GM19035 (cell line): ENCODE data around the gene SLC16A3.

ENCODE experiments used
- ATAC-seq: cut with Tn5 transposase; IDR thresholded peaks from one replicate; pipeline ENCODE4 v1.9.1; 2021; ENCODE audit not compliant: unreplicated experiment

The SLC16A3 gene

GRCh38 chr17:82235056-82235774 is 6.4 kb downstream of the SLC16A3 start:
- ATAC-seq = no peak

GRCh38 chr17:82235775-82236141 is 6.9 kb downstream of the SLC16A3 start:
- ATAC-seq = no peak

DNA sequence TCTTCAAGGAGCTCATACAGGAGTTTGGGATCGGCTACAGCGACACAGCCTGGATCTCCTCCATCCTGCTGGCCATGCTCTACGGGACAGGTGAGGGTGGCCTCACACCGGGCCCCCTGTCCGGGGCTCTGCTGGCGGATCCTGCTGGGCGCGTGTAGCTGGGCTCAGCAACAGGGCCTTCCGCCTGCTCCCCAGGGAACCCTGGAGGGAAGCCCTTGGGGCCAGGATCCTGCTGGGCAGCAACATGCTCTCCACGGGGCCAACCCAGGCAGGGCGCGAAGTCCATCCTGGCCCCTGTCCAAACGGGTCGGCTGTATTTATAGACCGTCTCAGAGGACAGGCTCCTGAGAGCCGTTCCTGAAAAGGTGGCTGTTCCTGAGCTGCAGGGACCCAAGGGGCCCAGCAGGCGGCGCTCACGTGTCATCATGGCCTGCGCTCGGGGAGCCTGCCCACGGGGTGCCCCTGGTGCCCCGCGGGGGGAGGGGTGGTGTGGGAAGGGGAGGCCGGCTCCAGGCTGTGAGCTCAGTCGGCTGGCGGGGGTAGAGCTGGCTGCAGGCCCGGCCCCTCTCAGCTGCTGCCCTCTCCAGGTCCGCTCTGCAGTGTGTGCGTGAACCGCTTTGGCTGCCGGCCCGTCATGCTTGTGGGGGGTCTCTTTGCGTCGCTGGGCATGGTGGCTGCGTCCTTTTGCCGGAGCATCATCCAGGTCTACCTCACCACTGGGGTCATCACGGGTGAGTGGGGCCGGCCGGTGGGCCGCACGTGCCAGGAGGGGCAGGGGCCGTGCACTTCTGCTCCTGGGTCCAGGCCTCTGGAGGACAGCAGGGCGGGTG is 7.5 kb downstream of the SLC16A3 start:
- no peak for ATAC-seq

DNA sequence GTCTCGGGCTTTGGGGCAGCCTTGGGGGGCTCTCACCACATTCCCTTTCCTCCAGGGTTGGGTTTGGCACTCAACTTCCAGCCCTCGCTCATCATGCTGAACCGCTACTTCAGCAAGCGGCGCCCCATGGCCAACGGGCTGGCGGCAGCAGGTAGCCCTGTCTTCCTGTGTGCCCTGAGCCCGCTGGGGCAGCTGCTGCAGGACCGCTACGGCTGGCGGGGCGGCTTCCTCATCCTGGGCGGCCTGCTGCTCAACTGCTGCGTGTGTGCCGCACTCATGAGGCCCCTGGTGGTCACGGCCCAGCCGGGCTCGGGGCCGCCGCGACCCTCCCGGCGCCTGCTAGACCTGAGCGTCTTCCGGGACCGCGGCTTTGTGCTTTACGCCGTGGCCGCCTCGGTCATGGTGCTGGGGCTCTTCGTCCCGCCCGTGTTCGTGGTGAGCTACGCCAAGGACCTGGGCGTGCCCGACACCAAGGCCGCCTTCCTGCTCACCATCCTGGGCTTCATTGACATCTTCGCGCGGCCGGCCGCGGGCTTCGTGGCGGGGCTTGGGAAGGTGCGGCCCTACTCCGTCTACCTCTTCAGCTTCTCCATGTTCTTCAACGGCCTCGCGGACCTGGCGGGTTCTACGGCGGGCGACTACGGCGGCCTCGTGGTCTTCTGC is 8.4 kb downstream of the SLC16A3 start:
- no peak for ATAC-seq

- ATAC-seq = no peak
Observed at GRCh38 chr17:82237746-82238471, 9.1 kb downstream of the SLC16A3 start.

GRCh38 chr17:82238472-82239201 is 9.8 kb downstream of the SLC16A3 start:
- no peak for ATAC-seq

- ATAC-seq = no peak
Observed at GRCh38 chr17:82239401-82239925, 10.6 kb downstream of the SLC16A3 start.

DNA sequence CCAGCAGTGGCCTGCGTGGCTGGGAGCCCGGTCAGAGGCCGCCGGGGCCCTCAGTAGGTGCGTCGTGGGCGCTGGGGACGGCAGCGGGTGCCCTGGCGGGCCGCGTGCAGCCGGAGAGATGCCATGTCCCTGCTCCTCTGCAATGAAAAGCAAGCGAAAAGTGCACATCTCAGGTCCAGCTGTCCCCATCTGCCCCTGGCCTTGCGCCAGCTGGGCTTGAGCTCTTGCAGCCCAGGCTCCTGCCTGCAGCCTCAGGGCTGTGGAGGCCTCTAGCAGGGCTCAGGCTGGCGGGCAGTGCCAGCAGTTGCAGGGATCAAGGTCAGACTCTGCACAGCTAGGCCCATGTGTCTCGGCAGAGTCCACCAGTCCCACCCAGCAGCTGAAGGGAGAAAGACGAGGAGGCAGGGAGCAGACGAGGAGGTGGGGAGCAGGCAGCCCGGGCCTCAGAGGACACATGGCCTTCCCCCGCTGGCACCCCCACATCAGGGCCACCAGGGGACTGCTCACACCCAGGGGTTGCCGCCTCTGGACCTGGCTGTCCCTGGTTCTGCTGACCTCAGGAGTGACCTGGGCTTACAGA is 11.2 kb downstream of the SLC16A3 start:
- ATAC-seq = no peak

GRCh38 chr17:82240506-82241182 is 11.8 kb downstream of the SLC16A3 start:
- no peak for ATAC-seq

DNA sequence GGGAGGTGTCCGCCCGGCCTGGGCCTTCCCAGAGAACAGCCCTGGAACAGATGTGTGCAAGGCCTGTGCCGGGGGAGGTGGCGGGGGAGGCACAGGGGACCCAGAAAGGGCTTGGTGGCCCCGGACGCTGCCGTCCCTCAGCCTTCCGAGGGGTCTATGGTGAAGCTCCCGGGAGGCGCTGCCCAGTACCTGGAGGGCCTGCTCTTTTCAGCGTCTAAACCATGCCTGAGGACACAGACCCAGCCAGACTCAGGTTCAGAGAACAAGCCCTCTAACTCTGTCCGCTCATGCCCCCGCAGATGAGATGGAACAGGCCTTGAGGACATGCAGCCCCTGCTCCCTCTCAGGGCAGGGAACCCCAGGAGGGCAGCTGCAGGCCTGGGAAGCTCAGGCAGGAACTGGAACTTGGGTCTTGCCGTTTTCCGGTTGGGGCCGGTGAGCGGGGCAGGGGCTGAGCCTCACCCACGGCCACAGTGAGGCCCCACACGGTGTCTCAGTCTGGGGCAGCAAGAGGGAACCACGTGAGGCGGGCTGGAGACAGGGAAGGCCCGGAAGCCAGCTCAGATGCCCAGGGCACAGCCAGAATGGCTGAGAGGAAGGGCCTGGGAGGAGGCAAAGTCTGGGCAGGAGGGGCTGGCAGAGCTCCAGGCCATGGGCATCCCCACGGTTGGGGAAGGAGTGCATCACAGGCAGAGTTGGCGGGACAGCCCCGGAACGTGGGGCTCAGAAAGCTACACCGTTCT is 12.5 kb downstream of the SLC16A3 start:
- ATAC-seq = no peak

GRCh38 chr17:82241926-82242697 is 13.3 kb downstream of the SLC16A3 start:
- ATAC-seq = no peak

DNA sequence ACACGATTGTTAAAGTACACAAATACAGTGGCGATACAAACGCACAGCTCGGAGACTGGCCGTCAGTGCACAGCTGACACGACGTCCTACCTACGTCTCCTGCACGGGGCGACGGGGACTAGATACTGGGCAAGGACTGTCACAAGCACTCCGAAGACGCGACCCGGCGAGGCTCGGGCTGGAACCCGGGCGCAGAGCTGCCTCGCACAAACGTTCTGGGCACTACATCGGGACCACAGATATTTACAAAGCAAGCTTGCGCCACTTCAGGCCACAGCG is 13.8 kb downstream of the SLC16A3 start:
- no peak for ATAC-seq

- no peak for ATAC-seq
Observed at GRCh38 chr17:82242977-82243647, 14.3 kb downstream of the SLC16A3 start.

DNA sequence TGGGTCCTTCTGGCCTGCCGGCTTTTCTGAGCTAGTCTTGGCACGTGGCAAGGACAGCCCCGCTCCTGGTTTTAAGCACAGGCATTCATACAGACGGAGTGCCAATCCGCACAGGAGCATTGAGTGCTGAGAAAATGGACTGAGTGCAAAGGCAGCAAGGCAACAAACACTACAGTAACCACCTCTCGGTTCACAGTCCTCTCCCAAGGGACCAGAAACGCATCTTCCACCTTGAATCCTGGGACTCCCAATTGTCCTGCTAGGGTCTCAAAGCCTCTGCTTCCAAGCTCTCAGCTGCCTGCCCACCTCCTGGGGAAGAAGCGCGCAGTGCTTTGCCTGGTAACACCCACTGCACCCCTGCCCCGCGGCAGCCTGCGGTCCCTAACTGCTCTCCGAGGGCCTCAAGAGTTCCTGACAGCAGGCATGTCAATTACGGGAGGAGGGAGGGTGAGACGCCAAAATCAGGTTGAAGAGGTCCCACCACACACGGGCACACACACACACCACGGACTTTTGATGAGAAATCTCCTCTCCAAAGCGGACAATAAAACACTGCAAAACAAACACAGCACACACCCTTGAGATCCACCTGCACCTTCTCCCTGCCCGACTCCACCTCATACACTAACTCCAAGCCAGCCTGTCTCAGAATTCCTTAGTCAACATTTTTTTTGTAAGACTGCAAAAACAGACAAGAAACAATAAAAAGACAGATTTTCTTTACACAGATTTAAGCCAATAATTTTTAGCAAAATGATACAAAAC is 15.0 kb downstream of the SLC16A3 start:
- no peak for ATAC-seq

GRCh38 chr17:82244413-82245133 is 15.7 kb downstream of the SLC16A3 start:
- no peak for ATAC-seq
